Measurements from ENCODE around the gene PPAN.
A peak's percentile ranks its signal among the peaks of the same experiment; 100 is the strongest.

Gene PPAN

GRCh38 chr19:10116866-10117616 is 10.9 kb downstream of the PPAN start:
- no peak for DNase-seq (ENCODE audit: low read depth)
- H3K4me3 ChIP-seq (ENCODE audit: low read depth, low read length): no peak overlapping the region
- TF ChIP-seq POLR2A (IDR thresholded peaks at IDR 0.05; ENCODE audit: extremely low read depth, insufficient read length): no peak
- TF ChIP-seq, protein P1, sequence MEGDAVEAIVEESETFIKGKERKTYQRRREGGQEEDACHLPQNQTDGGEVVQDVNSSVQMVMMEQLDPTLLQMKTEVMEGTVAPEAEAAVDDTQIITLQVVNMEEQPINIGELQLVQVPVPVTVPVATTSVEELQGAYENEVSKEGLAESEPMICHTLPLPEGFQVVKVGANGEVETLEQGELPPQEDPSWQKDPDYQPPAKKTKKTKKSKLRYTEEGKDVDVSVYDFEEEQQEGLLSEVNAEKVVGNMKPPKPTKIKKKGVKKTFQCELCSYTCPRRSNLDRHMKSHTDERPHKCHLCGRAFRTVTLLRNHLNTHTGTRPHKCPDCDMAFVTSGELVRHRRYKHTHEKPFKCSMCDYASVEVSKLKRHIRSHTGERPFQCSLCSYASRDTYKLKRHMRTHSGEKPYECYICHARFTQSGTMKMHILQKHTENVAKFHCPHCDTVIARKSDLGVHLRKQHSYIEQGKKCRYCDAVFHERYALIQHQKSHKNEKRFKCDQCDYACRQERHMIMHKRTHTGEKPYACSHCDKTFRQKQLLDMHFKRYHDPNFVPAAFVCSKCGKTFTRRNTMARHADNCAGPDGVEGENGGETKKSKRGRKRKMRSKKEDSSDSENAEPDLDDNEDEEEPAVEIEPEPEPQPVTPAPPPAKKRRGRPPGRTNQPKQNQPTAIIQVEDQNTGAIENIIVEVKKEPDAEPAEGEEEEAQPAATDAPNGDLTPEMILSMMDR (IDR thresholded peaks at IDR 0.05; ENCODE audit: low read depth, low read length): no peak
- no peak for TF ChIP-seq MYC (IDR thresholded peaks at IDR 0.05; ENCODE audit: low read depth, low read length)
- no peak for TF ChIP-seq MAX (IDR thresholded peaks at IDR 0.05; ENCODE audit: low read depth, low read length)

GRCh38 chr19:10118960-10119359 is 12.8 kb downstream of the PPAN start:
- TF ChIP-seq MYC (IDR thresholded peaks at IDR 0.05; ENCODE audit: low read depth, low read length) (no peak), POLR2A (IDR thresholded peaks at IDR 0.05; ENCODE audit: extremely low read depth, insufficient read length) (no peak), MAX (IDR thresholded peaks at IDR 0.05; ENCODE audit: low read depth, low read length) (no peak)
- TF ChIP-seq, protein P1 (IDR thresholded peaks at IDR 0.05; ENCODE audit: low read depth, low read length): no peak
- peak overlapping the region; percentile 83 for H3K4me3 ChIP-seq (ENCODE audit: low read depth, low read length)
- no peak for DNase-seq (ENCODE audit: low read depth)

- DNase-seq (ENCODE audit: low read depth): peak; percentile 76
- no peak overlapping the region for H3K4me3 ChIP-seq (ENCODE audit: low read depth, low read length)
- TF ChIP-seq MYC (IDR thresholded peaks at IDR 0.05; ENCODE audit: low read depth, low read length) (no peak), POLR2A (IDR thresholded peaks at IDR 0.05; ENCODE audit: extremely low read depth, insufficient read length) (no peak), MAX (IDR thresholded peaks at IDR 0.05; ENCODE audit: low read depth, low read length) (no peak)
- TF ChIP-seq, protein P1 (IDR thresholded peaks at IDR 0.05; ENCODE audit: low read depth, low read length): no peak
These were observed 14.5 kb downstream of the PPAN start for GRCh38 chr19:10120538-10121189.

DNA sequence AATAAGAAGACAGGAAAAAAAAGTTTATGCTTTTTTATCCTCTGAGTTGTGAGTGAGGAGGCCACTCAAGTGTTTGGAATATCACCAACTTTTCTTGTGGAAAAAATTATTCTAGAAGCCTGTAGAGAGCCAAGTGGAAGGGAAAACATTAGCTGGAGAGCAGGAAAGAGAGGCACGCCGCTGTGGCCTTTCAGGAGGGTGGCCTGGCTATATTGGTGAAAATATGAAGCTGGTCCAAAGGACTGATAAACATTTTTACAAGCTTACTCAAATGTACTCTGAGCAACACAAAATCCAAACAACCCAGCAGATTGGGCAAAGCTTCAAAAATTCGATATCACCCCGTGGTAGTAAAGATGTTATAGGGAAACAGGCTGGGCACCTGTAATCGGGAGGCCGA is 15.9 kb downstream of the PPAN start:
- H3K4me3 ChIP-seq (ENCODE audit: low read depth, low read length): no peak overlapping the region
- DNase-seq (ENCODE audit: low read depth): peak; percentile 12
- no peak for TF ChIP-seq MYC (IDR thresholded peaks at IDR 0.05; ENCODE audit: low read depth, low read length)
- TF ChIP-seq, protein P1 (IDR thresholded peaks at IDR 0.05; ENCODE audit: low read depth, low read length): no peak
- no peak for TF ChIP-seq MAX (IDR thresholded peaks at IDR 0.05; ENCODE audit: low read depth, low read length)
- no peak for TF ChIP-seq POLR2A (IDR thresholded peaks at IDR 0.05; ENCODE audit: extremely low read depth, insufficient read length)

GRCh38 chr19:10124429-10124828 is 18.3 kb downstream of the PPAN start:
- DNase-seq (ENCODE audit: low read depth): peak; percentile 27
- no peak overlapping the region for H3K4me3 ChIP-seq (ENCODE audit: low read depth, low read length)
- no peak for TF ChIP-seq MAX (IDR thresholded peaks at IDR 0.05; ENCODE audit: low read depth, low read length)
- no peak for TF ChIP-seq MYC (IDR thresholded peaks at IDR 0.05; ENCODE audit: low read depth, low read length)
- TF ChIP-seq POLR2A (IDR thresholded peaks at IDR 0.05; ENCODE audit: extremely low read depth, insufficient read length): no peak
- TF ChIP-seq, protein P1 (IDR thresholded peaks at IDR 0.05; ENCODE audit: low read depth, low read length): no peak

Data from NB4 (cell line).